GM23338 (cell line): ENCODE results near the gene UVRAG. TPM values are rescaled to one million over a fixed set of nuclear protein-coding genes. Genes with fewer than 3 reads are reported as not detected.

ENCODE experiments used
- ATAC-seq: fragments of 200-7000 bp; cut with Tn5 transposase; 3 replicates; pipeline ENCODE4 v1.9.1; 2020
- DNase-seq: peaks from one replicate; pipeline ENCODE4 v3.0.0-alpha.2; 2015; ENCODE audit warnings: low spot score
- H2AFZ ChIP-seq: fragments of 200-600 bp; sonication (generic); 2 replicates; pipeline ENCODE4 v1.8.0; 2016; ENCODE audit warnings: antibody characterized with exemption, mild to moderate bottlenecking, moderate library complexity
- H3F3A ChIP-seq: fragments of 200-600 bp; sonication (generic); replicated peaks from 2 replicates; pipeline ENCODE4 v1.8.0; 2017; ENCODE audit warnings: antibody characterized with exemption, mixed run types, low read depth
- H3K27ac ChIP-seq: fragments of 200-600 bp; sonication (generic); 2 replicates; pipeline ENCODE4 v1.6.1; 2016; ENCODE audit warnings: low read depth
- H3K27me3 ChIP-seq: fragments of 200-600 bp; sonication (generic); 2 replicates; pipeline ENCODE4 v1.8.0; 2016; ENCODE audit warnings: mild to moderate bottlenecking, mixed run types, moderate library complexity; ENCODE audit not compliant: insufficient read depth
- H3K36me3 ChIP-seq: fragments of 200-600 bp; sonication (generic); 2 replicates; pipeline ENCODE4 v1.8.0; 2016; ENCODE audit warnings: mild to moderate bottlenecking; ENCODE audit not compliant: insufficient read depth
- H3K4me1 ChIP-seq: fragments of 200-600 bp; sonication (generic); 2 replicates; pipeline ENCODE4 v1.8.0; 2016; ENCODE audit warnings: mild to moderate bottlenecking, moderate library complexity; ENCODE audit not compliant: insufficient read depth
- H3K4me2 ChIP-seq: fragments of 200-600 bp; sonication (generic); 2 replicates; pipeline ENCODE4 v1.7.1; 2017; ENCODE audit warnings: mixed run types
- H3K4me3 ChIP-seq: fragments of 200-600 bp; sonication (generic); 2 replicates; pipeline ENCODE4 v1.6.1; 2016; ENCODE audit warnings: mixed run types
- H3K79me2 ChIP-seq: fragments of 200-600 bp; sonication (generic); replicated peaks from 2 replicates; pipeline ENCODE4 v1.8.0; 2017; ENCODE audit warnings: mild to moderate bottlenecking; ENCODE audit not compliant: insufficient read depth
- H3K9me2 ChIP-seq: fragments of 200-600 bp; sonication (generic); 2 replicates; pipeline ENCODE4 v1.8.0; 2017; ENCODE audit not compliant: insufficient read depth
- H4K20me1 ChIP-seq: fragments of 200-600 bp; sonication (generic); replicated peaks from 2 replicates; pipeline ENCODE4 v1.8.0; 2017; ENCODE audit warnings: mild to moderate bottlenecking; ENCODE audit not compliant: insufficient read depth
- H3K27ac Mint-ChIP-seq: 2 replicates; pipeline ENCODE4 v1.8.0; 2020; ENCODE audit warnings: inconsistent platforms, mild to moderate bottlenecking, moderate library complexity, mixed read lengths
- H3K27me3 Mint-ChIP-seq: 3 replicates; pipeline ENCODE4 v1.8.0; 2022; ENCODE audit warnings: low read depth, mild to moderate bottlenecking, moderate library complexity, mixed read lengths, inconsistent platforms; ENCODE audit not compliant: insufficient read depth, poor library complexity
- H3K36me3 Mint-ChIP-seq: 3 replicates; pipeline ENCODE4 v1.8.0; 2021; ENCODE audit warnings: low read depth, mild to moderate bottlenecking, inconsistent platforms, moderate library complexity, mixed read lengths
- H3K4me1 Mint-ChIP-seq: 3 replicates; pipeline ENCODE4 v1.8.0; 2020; ENCODE audit warnings: mild to moderate bottlenecking, inconsistent platforms, mixed read lengths
- H3K4me3 Mint-ChIP-seq: 3 replicates; pipeline ENCODE4 v1.8.0; 2021; ENCODE audit warnings: moderate library complexity, mild to moderate bottlenecking, inconsistent platforms, mixed read lengths
- H3K9me3 Mint-ChIP-seq: 3 replicates; pipeline ENCODE4 v1.8.0; 2020; ENCODE audit warnings: moderate library complexity, mild to moderate bottlenecking, inconsistent platforms, mixed read lengths
- CREB1 ChIP-seq: fragments of 250-450 bp; sonication (Bioruptor Pico); IDR thresholded peaks from 2 replicates; pipeline ENCODE4 v1.5.0; 2020; ENCODE audit warnings: low read depth, mild to moderate bottlenecking, moderate library complexity
- EZH2 ChIP-seq: fragments of 200-600 bp; sonication (generic); IDR thresholded peaks from one replicate; pipeline ENCODE4 v1.8.0; 2017; ENCODE audit warnings: antibody characterized with exemption, mild to moderate bottlenecking, low read depth; ENCODE audit not compliant: unreplicated experiment
- EZH2phosphoT487 ChIP-seq: fragments of 200-600 bp; sonication (generic); IDR thresholded peaks from one replicate; pipeline ENCODE4 v1.8.1; 2018; ENCODE audit warnings: antibody characterized with exemption; ENCODE audit not compliant: unreplicated experiment
- JUNB ChIP-seq: IDR thresholded peaks from one replicate; pipeline ENCODE4 v1.6.1; 2016; ENCODE audit warnings: antibody characterized with exemption; ENCODE audit not compliant: unreplicated experiment
- NANOG ChIP-seq: IDR thresholded peaks from 2 replicates; pipeline ENCODE4 v1.6.1; 2016; ENCODE audit warnings: antibody characterized with exemption, borderline replicate concordance
- POLR2AphosphoS5 ChIP-seq: IDR thresholded peaks from 2 replicates; pipeline ENCODE4 v1.6.1; 2016; ENCODE audit warnings: antibody characterized with exemption, low read depth
- STAT1 ChIP-seq: IDR thresholded peaks from one replicate; pipeline ENCODE4 v1.6.1; 2016; ENCODE audit warnings: antibody characterized with exemption; ENCODE audit not compliant: unreplicated experiment
- ZNF114 ChIP-seq: fragments of 250-450 bp; sonication (Bioruptor Pico); IDR thresholded peaks from 2 replicates; pipeline ENCODE4 v1.5.0; 2020; ENCODE audit warnings: mild to moderate bottlenecking, moderate library complexity
- ZNF331 ChIP-seq: fragments of 250-450 bp; sonication (Bioruptor Pico); IDR thresholded peaks from 2 replicates; pipeline ENCODE4 v1.5.0; 2020; ENCODE audit warnings: low read depth, mild to moderate bottlenecking, moderate library complexity
- polyA plus RNA-seq: library from polyadenylated mRNA; unstranded; fragments of >200 nt; fragmentation: Nextera tagmentation; extraction: Ambion mirVana; gene quantifications from 2 replicates; pipeline ENCODE4 v1.2.1, GENCODE V29; 2016
- total RNA-seq: library from RNA; depleted of rRNA; stranded (reverse); fragments of >200 nt; shearing (Covaris generic); gene quantifications from 2 replicates; pipeline ENCODE4 v1.2.3, GENCODE V29; 2014
- TF ChIP-seq, protein P1 (sequence below): IDR thresholded peaks from one replicate; pipeline ENCODE4 v1.6.1; 2018; ENCODE audit warnings: antibody characterized with exemption; ENCODE audit not compliant: unreplicated experiment
- TF ChIP-seq, protein P2 (sequence below): IDR thresholded peaks from 2 replicates; pipeline ENCODE4 v1.6.1; 2016; ENCODE audit warnings: antibody characterized with exemption
- TF ChIP-seq, protein P3 (sequence below), 2 experiments: fragments of 200-600 bp in 1 of 2; sonication (generic) in 1 of 2; conservative IDR thresholded peaks; 2 replicates each; pipeline versions ENCODE4 v1.5.1 to v1.6.1; 2016 to 2017; ENCODE audit warnings: antibody characterized with exemption in 2 of 2, low read depth in 2 of 2, mild to moderate bottlenecking in 2 of 2, moderate library complexity in 1 of 2
- TF ChIP-seq, protein P4 (sequence below): fragments of 250-450 bp; sonication (Bioruptor Pico); IDR thresholded peaks from 2 replicates; pipeline ENCODE4 v1.5.0; 2020; ENCODE audit warnings: mild to moderate bottlenecking, moderate library complexity

The UVRAG gene
- total and polyA plus RNA-seq, 2 experiments from 2014 or later = 15.3 to 17.4 TPM

DNA sequence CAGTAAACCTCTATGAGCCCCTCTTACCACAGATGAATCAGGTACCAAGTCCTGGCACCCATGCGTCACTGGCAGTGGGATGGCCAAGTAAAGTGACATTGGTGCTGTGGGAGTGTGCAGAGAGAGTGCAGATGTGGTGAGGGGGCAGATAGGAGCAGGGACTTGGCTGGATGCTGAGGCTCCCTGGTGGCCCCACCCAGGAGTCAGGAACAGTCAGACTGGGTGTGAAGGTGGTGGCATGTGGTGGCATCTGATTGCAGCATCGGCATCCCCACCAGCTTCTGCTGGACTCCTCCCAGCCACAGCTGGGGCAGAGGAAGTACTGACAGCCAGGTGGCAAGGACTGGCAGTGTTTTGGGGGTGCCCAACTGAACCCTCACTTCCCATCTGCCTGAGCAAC lies 35.0 kb upstream of the UVRAG start (continued):
- TF ChIP-seq, protein P1, sequence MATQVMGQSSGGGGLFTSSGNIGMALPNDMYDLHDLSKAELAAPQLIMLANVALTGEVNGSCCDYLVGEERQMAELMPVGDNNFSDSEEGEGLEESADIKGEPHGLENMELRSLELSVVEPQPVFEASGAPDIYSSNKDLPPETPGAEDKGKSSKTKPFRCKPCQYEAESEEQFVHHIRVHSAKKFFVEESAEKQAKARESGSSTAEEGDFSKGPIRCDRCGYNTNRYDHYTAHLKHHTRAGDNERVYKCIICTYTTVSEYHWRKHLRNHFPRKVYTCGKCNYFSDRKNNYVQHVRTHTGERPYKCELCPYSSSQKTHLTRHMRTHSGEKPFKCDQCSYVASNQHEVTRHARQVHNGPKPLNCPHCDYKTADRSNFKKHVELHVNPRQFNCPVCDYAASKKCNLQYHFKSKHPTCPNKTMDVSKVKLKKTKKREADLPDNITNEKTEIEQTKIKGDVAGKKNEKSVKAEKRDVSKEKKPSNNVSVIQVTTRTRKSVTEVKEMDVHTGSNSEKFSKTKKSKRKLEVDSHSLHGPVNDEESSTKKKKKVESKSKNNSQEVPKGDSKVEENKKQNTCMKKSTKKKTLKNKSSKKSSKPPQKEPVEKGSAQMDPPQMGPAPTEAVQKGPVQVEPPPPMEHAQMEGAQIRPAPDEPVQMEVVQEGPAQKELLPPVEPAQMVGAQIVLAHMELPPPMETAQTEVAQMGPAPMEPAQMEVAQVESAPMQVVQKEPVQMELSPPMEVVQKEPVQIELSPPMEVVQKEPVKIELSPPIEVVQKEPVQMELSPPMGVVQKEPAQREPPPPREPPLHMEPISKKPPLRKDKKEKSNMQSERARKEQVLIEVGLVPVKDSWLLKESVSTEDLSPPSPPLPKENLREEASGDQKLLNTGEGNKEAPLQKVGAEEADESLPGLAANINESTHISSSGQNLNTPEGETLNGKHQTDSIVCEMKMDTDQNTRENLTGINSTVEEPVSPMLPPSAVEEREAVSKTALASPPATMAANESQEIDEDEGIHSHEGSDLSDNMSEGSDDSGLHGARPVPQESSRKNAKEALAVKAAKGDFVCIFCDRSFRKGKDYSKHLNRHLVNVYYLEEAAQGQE = no peak
- no peak for TF ChIP-seq ZNF114 (CRISPR knock-in tag)
- no peak for TF ChIP-seq ZNF331
- no peak for TF ChIP-seq JUNB
- TF ChIP-seq, protein P2, sequence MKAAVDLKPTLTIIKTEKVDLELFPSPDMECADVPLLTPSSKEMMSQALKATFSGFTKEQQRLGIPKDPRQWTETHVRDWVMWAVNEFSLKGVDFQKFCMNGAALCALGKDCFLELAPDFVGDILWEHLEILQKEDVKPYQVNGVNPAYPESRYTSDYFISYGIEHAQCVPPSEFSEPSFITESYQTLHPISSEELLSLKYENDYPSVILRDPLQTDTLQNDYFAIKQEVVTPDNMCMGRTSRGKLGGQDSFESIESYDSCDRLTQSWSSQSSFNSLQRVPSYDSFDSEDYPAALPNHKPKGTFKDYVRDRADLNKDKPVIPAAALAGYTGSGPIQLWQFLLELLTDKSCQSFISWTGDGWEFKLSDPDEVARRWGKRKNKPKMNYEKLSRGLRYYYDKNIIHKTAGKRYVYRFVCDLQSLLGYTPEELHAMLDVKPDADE = no peak
- TF ChIP-seq EZH2phosphoT487 = no peak
- TF ChIP-seq, protein P3, sequence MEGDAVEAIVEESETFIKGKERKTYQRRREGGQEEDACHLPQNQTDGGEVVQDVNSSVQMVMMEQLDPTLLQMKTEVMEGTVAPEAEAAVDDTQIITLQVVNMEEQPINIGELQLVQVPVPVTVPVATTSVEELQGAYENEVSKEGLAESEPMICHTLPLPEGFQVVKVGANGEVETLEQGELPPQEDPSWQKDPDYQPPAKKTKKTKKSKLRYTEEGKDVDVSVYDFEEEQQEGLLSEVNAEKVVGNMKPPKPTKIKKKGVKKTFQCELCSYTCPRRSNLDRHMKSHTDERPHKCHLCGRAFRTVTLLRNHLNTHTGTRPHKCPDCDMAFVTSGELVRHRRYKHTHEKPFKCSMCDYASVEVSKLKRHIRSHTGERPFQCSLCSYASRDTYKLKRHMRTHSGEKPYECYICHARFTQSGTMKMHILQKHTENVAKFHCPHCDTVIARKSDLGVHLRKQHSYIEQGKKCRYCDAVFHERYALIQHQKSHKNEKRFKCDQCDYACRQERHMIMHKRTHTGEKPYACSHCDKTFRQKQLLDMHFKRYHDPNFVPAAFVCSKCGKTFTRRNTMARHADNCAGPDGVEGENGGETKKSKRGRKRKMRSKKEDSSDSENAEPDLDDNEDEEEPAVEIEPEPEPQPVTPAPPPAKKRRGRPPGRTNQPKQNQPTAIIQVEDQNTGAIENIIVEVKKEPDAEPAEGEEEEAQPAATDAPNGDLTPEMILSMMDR (conservative IDR thresholded peaks at IDR 0.05; ENCODE audit: low read depth in 2 of 2) = no peak
- no peak for TF ChIP-seq POLR2AphosphoS5
- no peak for TF ChIP-seq EZH2
- no peak for TF ChIP-seq STAT1
- no peak for TF ChIP-seq NANOG
- TF ChIP-seq CREB1 (CRISPR knock-in tag) = no peak

DNA sequence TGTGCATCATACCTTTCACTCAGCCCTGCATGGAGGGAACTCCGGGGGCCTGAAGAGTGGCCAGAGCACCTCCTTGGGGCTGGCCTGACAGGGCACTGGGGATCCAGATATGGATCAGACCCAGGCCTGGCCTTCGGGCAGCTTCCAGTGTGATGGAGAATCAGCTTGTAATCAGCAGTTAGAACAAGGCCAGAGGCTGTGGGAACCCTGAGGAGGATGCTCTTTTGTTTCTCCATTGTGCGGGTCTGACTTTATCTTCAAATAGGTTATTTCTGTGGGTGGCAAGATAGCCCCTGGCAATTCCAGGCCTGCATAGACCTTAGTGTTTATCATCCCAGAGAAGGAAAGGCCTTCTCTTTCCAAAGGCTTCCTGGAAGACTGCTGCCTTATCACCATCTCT lies 34.1 kb upstream of the UVRAG start:
- Histone ChIP-seq H3K9me2 (no peaks in the 10 kb centered on the region), H3K27me3 (no peaks in the 10 kb centered on the region), H3K27ac (no peak overlapping the region), H4K20me1 (no peaks in the 10 kb centered on the region), H2AFZ (no peak overlapping the region), H3F3A (no peaks in the 10 kb centered on the region), H3K79me2 (no peaks in the 10 kb centered on the region), H3K36me3 (no peaks in the 10 kb centered on the region), H3K4me2 (no peak overlapping the region), H3K4me1 (no peaks in the 10 kb centered on the region), H3K4me3 (no peak overlapping the region)
- DNase-seq (no peak), ATAC-seq (no peak)
- Mint-ChIP-seq H3K27me3 (peaks cover 3% of the 10 kb centered on the region), H3K4me3 (no peak overlapping the region), H3K4me1 (peaks cover 3% of the 10 kb centered on the region), H3K9me3 (no peaks in the 10 kb centered on the region), H3K27ac (no peak overlapping the region), H3K36me3 (no peaks in the 10 kb centered on the region)
- TF ChIP-seq ZNF114 (CRISPR knock-in tag) (no peak), EZH2phosphoT487 (no peak), JUNB (no peak)
- TF ChIP-seq, protein P4, sequence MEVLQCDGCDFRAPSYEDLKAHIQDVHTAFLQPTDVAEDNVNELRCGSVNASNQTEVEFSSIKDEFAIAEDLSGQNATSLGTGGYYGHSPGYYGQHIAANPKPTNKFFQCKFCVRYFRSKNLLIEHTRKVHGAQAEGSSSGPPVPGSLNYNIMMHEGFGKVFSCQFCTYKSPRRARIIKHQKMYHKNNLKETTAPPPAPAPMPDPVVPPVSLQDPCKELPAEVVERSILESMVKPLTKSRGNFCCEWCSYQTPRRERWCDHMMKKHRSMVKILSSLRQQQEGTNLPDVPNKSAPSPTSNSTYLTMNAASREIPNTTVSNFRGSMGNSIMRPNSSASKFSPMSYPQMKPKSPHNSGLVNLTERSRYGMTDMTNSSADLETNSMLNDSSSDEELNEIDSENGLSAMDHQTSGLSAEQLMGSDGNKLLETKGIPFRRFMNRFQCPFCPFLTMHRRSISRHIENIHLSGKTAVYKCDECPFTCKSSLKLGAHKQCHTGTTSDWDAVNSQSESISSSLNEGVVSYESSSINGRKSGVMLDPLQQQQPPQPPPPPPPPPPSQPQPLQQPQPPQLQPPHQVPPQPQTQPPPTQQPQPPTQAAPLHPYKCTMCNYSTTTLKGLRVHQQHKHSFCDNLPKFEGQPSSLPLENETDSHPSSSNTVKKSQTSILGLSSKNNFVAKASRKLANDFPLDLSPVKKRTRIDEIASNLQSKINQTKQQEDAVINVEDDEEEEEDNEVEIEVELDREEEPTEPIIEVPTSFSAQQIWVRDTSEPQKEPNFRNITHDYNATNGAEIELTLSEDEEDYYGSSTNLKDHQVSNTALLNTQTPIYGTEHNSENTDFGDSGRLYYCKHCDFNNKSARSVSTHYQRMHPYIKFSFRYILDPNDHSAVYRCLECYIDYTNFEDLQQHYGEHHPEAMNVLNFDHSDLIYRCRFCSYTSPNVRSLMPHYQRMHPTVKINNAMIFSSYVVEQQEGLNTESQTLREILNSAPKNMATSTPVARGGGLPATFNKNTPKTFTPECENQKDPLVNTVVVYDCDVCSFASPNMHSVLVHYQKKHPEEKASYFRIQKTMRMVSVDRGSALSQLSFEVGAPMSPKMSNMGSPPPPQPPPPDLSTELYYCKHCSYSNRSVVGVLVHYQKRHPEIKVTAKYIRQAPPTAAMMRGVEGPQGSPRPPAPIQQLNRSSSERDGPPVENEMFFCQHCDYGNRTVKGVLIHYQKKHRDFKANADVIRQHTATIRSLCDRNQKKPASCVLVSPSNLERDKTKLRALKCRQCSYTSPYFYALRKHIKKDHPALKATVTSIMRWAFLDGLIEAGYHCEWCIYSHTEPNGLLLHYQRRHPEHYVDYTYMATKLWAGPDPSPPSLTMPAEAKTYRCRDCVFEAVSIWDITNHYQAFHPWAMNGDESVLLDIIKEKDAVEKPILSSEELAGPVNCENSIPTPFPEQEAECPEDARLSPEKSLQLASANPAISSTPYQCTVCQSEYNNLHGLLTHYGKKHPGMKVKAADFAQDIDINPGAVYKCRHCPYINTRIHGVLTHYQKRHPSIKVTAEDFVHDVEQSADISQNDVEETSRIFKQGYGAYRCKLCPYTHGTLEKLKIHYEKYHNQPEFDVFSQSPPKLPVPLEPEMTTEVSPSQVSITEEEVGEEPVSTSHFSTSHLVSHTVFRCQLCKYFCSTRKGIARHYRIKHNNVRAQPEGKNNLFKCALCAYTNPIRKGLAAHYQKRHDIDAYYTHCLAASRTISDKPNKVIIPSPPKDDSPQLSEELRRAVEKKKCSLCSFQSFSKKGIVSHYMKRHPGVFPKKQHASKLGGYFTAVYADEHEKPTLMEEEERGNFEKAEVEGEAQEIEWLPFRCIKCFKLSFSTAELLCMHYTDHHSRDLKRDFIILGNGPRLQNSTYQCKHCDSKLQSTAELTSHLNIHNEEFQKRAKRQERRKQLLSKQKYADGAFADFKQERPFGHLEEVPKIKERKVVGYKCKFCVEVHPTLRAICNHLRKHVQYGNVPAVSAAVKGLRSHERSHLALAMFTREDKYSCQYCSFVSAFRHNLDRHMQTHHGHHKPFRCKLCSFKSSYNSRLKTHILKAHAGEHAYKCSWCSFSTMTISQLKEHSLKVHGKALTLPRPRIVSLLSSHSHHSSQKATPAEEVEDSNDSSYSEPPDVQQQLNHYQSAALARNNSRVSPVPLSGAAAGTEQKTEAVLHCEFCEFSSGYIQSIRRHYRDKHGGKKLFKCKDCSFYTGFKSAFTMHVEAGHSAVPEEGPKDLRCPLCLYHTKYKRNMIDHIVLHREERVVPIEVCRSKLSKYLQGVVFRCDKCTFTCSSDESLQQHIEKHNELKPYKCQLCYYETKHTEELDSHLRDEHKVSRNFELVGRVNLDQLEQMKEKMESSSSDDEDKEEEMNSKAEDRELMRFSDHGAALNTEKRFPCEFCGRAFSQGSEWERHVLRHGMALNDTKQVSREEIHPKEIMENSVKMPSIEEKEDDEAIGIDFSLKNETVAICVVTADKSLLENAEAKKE = no peak
- TF ChIP-seq, protein P2 = no peak
